Effector CD4-positive, alpha-beta T cell (primary cell): ENCODE data around the gene UNC45B.
"Not testable (repeated sequence)": the region's sequence is repeated elsewhere in the genome, so short reads cannot be mapped to it uniquely, and the experiment has no call there.

Experiments used
- DNase-seq: peaks from one replicate; pipeline ENCODE4 v3.0.0-alpha.2; 2020
- total RNA-seq: gene quantifications from one replicate; lab custom pipeline; 2026; lab: John Stamatoyannopoulos, UW

Gene UNC45B
- total RNA-seq = 5.8 reads per million, percentile 22 among the genes with 10 or more reads in this experiment

GRCh38 chr17:35147375-35147905, at the start of gene UNC45B:
UNC45B (plus strand) TSS chr17:35147817; CDS start chr17:35148264, 447 bp downstream.
- no peak for DNase-seq

DNA sequence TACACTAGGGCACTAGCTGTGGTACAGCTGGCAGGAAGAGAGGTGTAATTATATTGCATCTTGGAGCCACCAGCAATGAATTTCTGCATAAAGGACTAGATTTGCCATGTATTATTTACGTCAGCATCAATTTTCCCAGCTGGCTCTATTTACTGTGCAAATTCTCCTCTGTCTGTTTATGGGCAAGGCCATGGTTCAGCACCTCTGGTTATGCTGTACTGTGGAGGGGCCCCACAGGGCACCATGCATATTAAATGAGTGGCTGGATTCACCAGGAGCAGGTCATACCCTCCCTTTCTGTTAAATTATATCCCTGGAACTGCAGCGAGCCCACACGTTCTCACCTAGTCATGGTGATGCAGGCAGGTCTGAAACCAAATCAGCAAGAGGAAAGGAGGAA, 47.7 kb upstream of the UNC45B start:
- DNase-seq = no peak

DNA sequence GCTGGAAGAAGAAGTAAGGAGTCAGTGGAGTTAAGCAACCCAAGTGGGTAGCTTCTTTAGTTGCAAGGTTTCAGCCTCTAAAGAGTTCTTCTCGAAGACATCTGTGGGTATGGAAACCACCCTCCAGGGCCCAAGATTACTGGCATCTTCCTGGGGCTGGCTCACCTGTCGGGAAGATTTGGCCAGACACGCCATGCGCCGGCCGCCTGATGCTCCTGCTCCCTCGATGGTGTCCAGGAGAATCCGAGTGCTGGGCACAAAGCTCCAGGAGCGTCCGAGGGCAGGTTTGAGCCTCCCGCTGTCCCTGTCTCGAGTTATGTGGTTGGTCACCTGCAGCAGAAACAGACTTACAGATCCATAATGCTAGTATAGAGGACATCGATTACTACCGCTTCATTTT, 46.6 kb upstream of the UNC45B start:
- DNase-seq = no peak

- no peak for DNase-seq
Measured at GRCh38 chr17:35101725-35102124, 45.9 kb upstream of the UNC45B start.

DNA sequence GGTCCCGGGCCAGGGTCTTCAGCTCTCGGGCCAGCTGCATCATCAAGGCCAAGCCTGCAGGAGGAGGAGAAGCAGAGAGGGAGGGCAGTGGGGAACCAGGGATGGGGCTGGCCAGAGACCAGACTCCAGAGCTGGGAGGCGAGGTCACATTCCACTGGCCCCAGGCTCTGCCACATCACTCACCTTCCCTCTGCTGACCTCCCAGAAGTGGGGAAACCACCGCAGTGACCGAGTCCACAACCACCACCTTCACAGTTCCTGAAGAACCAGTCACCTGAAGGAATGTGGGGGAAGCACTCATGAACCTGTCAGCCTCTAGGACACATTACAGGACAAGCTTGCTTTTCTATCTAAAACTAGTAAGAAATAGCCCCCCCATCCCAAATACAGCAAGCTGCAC, 44.3 kb upstream of the UNC45B start:
- DNase-seq = no peak

DNA sequence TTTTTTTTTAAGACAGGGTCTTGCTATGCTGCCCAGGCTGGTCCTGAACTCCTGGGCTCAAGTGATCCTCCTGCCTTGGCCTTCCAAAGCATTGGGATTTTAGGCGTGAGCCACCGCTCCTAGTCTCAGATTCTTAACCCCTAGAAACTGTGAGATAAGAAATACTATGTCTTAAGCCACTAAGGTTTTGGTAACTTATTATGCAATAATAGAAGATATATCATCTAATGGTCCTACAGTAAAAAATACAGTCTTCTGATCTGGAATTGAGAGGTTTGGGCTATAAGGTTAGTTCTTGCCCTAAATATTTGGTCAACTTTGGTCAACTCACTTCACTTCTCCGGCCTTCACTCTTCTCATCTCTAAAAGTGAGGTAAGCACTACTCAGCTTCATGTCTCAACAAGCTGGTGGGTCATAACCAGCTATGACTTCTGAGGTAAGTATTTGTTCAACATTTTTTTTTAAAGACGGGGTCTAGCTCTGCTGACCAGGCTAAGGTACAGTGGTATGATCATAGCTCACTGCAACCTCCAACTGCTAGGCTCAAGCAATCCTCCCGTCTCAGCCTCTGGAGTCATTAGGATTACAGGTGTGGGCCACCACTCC, 42.7 kb upstream of the UNC45B start:
- DNase-seq = no peak

GRCh38 chr17:35110791-35111190, 36.8 kb upstream of the UNC45B start:
- DNase-seq = not testable (repeated sequence)

- DNase-seq = no peak
Measured at GRCh38 chr17:35116845-35117244, 30.8 kb upstream of the UNC45B start.

- DNase-seq = no peak
Measured at GRCh38 chr17:35117984-35118383, 29.6 kb upstream of the UNC45B start.

- DNase-seq = peak; percentile 68
Measured at GRCh38 chr17:35119370-35120165, 28.0 kb upstream of the UNC45B start, which contains the start of gene RAD51D. RAD51D (minus strand) TSS chr17:35119860; CDS start chr17:35119613, 247 bp downstream.

DNA sequence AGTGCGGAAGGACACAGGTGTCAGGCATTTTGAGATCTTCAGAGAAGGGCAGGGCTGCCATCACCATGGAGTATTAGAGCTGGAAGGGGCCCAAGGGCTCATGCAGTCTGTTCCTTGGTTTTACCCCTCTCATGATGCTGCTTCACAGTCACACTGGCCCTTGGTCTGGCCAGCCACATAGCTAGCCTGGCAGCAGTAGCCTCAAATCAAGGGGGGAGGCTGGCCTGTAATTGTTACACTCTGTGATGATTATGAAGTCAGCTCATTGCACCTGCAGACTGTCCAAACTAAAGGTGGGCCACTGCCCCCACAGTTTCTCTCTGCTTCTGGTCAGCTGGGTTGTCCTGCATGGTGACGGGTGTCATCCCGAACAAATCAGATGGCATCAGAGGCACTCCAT, 26.3 kb upstream of the UNC45B start, which contains the start of gene FNDC8:
Gene FNDC8 (plus strand): TSS at position 301 of the 400 bp plus-strand sequence. CDS start 79 bp downstream, at position 380.
- DNase-seq = no peak

- DNase-seq = no peak
Measured at GRCh38 chr17:35127751-35128514, 19.7 kb upstream of the UNC45B start.

DNA sequence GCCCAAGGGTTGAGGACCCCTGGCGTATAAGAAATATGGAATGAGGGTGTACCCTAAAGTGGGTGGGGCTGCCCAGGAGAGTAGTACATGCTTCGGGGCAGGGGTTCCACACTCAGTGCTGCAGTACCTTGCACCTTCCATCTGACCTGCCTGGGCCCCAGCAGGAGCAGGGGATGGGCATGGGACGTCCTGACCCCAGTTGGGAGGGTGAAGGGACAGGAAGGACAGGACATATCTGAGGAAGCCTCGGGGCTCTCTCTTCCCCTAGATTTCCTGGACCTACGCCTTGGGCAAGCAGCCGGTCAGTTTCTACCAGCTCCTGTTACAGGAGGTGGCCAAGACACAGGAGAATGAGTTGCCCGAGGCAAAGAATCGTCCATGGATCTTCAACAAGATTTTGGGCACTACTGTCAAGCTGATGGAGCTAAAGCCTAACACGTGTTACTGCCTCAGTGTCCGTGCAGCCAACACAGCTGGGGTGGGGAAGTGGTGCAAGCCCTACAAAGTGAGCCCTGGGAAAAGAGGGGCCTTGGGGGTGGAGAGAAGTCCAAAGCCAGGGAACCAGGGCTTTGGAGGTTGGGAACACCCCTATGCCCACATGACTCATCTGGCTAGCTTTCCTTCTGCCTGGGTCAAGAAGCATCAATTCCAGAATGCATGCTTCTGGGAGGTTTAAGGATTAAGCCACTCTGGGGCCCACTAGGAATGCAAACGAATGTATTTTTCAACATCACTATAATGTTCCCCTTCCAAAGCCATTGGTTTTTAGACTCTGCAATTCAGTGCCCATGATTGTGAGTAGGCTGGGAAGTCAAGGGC, 18.3 kb upstream of the UNC45B start:
- no peak for DNase-seq

DNA sequence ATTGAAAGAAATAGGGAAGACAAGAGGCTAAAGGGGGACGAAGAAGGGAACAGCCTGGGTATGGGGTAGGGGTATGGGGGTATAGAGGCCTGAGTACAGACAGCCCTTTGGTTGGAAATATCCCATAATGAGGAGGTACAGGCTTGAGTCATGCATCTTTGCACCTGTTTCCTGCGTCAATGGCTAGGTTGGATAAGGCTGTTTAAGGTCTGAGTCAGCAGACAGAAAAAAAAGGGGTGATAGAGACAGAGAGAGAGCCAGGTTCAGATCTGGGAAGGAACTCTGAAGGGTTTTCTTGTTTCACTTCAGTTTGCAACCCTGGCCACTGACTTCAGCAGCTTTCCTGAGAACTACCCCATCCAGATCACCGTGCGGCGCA, 17.7 kb upstream of the UNC45B start:
- DNase-seq = no peak

GRCh38 chr17:35130392-35130791, 17.2 kb upstream of the UNC45B start:
- no peak for DNase-seq

- no peak for DNase-seq
Measured at GRCh38 chr17:35132099-35132498, 15.5 kb upstream of the UNC45B start.

- no peak for DNase-seq
Measured at GRCh38 chr17:35132816-35133550, 14.6 kb upstream of the UNC45B start.

- no peak for DNase-seq
Measured at GRCh38 chr17:35135322-35135721, 12.3 kb upstream of the UNC45B start.

DNA sequence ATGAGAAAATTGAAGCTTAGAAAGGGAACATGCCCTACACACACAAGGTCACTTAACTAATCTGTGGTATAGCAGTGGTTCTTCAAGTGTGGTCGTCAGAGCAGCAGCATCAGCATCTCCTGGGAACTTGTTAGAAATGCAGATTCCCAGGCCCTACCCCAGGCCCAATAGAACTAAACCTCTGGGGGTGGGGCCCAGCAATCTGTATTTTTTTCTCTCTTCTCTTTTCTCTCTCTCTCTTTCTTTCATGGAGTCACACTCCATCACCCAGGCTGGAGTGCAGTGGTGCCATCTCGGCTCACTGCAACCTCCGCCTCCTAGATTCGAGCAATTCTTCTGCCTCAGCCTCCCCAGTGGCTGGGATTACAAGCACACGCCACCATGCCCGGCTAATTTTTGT, 9.4 kb upstream of the UNC45B start:
- no peak for DNase-seq

DNA sequence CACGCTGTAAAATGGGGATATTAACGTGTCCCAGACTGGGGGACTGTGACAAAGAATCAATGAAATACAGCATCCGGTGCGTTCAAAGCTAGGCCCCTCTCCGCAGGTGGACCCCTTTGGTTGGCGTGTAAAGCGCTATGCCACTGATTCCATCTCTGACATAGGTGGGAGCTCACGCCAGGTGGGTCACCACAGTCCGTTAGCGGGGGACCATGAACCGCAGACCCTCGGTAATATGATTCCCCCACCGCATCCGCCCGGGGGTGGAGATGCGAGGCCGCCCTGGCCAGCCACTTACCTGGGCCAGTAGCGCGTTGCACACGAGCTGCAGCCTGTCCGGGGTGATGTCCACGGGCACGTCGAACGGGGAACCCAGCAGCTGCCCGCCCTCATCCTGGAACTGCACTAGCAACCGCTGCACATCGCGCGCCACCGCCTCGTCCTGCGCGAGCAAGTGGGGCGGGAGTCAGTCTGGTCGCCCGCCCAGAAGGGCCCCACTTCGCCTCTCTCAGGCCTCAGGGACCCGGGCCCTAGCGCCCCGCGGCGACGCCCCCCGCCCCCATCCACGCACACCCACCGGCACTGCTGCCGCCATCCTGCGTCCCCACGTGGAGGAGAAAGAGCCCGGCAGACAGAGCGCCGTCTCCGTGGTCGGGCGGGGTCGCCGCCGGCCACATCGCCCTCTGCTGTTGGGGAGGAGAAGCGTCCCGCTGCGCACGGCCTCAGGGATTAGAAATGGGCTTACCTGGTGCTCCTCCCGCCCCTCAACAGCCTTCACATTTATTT, 5.7 kb upstream of the UNC45B start, which contains the start of gene NLE1:
Gene NLE1 (minus strand): TSS at position 623 of the 786 bp plus-strand sequence. CDS start 28 bp downstream, at position 595.
- peak; percentile 83 for DNase-seq

- no peak for DNase-seq
Measured at GRCh38 chr17:35142467-35142796, 5.2 kb upstream of the UNC45B start.
